Measurements from ENCODE around the gene GABRR2. TPM values are rescaled to one million over a fixed set of nuclear protein-coding genes. Genes with fewer than 3 reads are reported as not detected.

GABRR2 gene
- total and polyA plus RNA-seq, 10 of the 15 experiments (the other 5 are each of a cell fraction or from before 2014, with no cell fraction given) = 0.16 to 0.72 (median 0.32) TPM; not detected in 2

- no TSS peak for BruUV-seq (replicated peaks)
- intact Hi-C loops (cut with micrococcal nuclease; ENCODE audit: unreplicated experiment) (no loop called here), in situ Hi-C loops (cut with MboI) (no loop called here)
- DNase-seq (ENCODE audit: low read depth, low spot score) (no peak), ATAC-seq (no peak), FAIRE-seq (no peak)
- no peaks in the 10 kb centered on the region for H3K9me3 ChIP-seq (replicated peaks; ENCODE audit: control insufficient read depth, insufficient read depth, low read length)
- ChIA-PET SMC1A (ENCODE audit: uncharacterized antibody, unreplicated experiment) (interaction anchor here (0.5 to 1.7 kb wide), 3 partner anchors 19 to 412 kb away, joined by 3 to 4 read pairs (median 3); no protein-coding TSS in a partner anchor), CTCF (interaction anchor here (1.2 to 1.6 kb wide), 2 partner anchors 56 to 81 kb away, joined by 3 to 4 read pairs; no protein-coding TSS in a partner anchor), RAD21 (ENCODE audit: unreplicated experiment) (interaction anchor here (1.1 to 1.6 kb wide), 3 partner anchors 8 to 76 kb away, joined by 3 to 6 read pairs (median 3); no protein-coding TSS in a partner anchor), POLR2A (interaction anchor here (0.8 kb wide), 1 partner anchor 9 kb away, joined by 3 read pairs; no protein-coding TSS in a partner anchor)
- H3K4me2 ChIP-seq (ENCODE audit: control insufficient read depth, insufficient read depth) = no peak overlapping the region
- no peak overlapping the region for H3K9ac ChIP-seq (ENCODE audit: control insufficient read depth, insufficient read depth, low read length)
- WGBS (ENCODE audit: insufficient coverage, insufficient replicate concordance, low lambda C conversion rate, missing lambda C conversion rate) = 73% methylated on average over 11 of the region's 11 CpGs
- H3K79me2 ChIP-seq (ENCODE audit: control insufficient read depth, insufficient read depth, low read length) = no peaks in the 10 kb centered on the region
- H3K27ac ChIP-seq (ENCODE audit: control insufficient read depth, insufficient read depth) = no peak overlapping the region
- no peaks in the 10 kb centered on the region for H3K36me3 ChIP-seq (ENCODE audit: control insufficient read depth in 2 of 2, insufficient read depth in 2 of 2, low read length in 1 of 2)
- no peak overlapping the region for H3K4me3 ChIP-seq
- TF ChIP-seq ELK1 (IDR thresholded peaks at IDR 0.05; ENCODE audit: low read depth, low read length) (no peak), GABPA (IDR thresholded peaks at IDR 0.05; ENCODE audit: low read depth) (no peak)
- no peaks in the 10 kb centered on the region for H4K20me1 ChIP-seq (ENCODE audit: control insufficient read depth, insufficient read depth)
- H3K27me3 ChIP-seq (replicated peaks in 1 of 2; ENCODE audit: control insufficient read depth in 2 of 2, insufficient read depth in 2 of 2, low read length in 1 of 2) = no peaks in the 10 kb centered on the region
- H3K4me1 ChIP-seq (ENCODE audit: control insufficient read depth, insufficient read depth, low read length) = peaks cover 6% of the 10 kb centered on the region
- no peak overlapping the region for H2AFZ ChIP-seq (ENCODE audit: control insufficient read depth, low read depth, low read length)
These were observed 23.8 kb downstream of the GABRR2 start for GRCh38 chr6:89291256-89291819.

DNA sequence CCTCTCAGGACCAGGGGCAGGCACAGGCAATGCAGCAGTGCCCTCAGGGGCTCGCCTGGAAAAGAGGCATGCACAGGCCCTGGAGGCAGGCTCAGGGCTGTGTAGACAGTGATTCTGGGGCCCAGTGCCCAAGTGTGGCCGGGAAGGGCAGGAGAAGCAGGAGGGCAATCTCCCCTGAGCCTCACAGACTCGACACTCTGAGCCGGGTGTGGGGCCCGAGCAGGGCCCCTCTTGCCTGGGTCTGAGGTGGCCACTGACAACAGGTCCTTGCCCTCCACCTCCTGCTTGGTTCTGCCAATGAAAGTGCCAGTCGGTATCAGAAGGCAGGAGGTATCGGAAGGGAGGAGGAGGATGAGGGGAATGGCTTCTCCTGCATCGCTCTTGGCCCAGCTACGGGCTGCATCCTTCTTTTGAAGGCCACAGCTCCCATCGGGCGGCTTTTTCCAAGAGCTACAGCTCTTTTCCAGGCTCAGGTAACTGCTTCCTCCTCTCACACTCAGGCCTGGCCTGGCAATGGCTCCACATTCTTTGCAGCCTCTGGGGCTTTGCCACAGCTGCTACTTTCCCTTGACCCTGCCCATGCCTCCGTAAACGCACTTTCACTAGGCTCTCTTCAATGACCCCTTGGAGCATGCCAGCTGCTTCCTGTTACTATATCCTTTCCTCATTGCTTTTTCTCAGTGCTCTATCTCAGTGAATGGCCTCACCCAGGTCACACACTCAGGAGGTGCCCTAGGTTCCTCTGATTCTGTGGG is 24.5 kb downstream of the GABRR2 start:
- FAIRE-seq = no peak
- CTCF ChIA-PET = interaction anchor here (1.2 to 1.6 kb wide), 2 partner anchors 57 to 82 kb away, joined by 3 to 4 read pairs; no protein-coding TSS in a partner anchor
- no peaks in the 10 kb centered on the region for H3K9me3 ChIP-seq (replicated peaks; ENCODE audit: control insufficient read depth, insufficient read depth, low read length)
- no peaks in the 10 kb centered on the region for H3K27me3 ChIP-seq (replicated peaks in 1 of 2; ENCODE audit: control insufficient read depth in 2 of 2, insufficient read depth in 2 of 2, low read length in 1 of 2)
- POLR2A ChIA-PET = no interaction called here
- peaks cover 6% of the 10 kb centered on the region for H3K4me1 ChIP-seq (ENCODE audit: control insufficient read depth, insufficient read depth, low read length)
- DNase-seq (ENCODE audit: low read depth, low spot score) = no peak
- H3K4me3 ChIP-seq = no peak overlapping the region
- H3K27ac ChIP-seq (ENCODE audit: control insufficient read depth, insufficient read depth) = no peak overlapping the region
- H3K4me2 ChIP-seq (ENCODE audit: control insufficient read depth, insufficient read depth) = no peak overlapping the region
- WGBS (ENCODE audit: insufficient coverage, insufficient replicate concordance, low lambda C conversion rate, missing lambda C conversion rate) = 82% methylated on average over 13 of the region's 13 CpGs
- no peaks in the 10 kb centered on the region for H4K20me1 ChIP-seq (ENCODE audit: control insufficient read depth, insufficient read depth)
- RAD21 ChIA-PET (ENCODE audit: unreplicated experiment) = interaction anchor here (1.1 to 1.6 kb wide), 3 partner anchors 7 to 77 kb away, joined by 3 to 6 read pairs (median 3); no protein-coding TSS in a partner anchor
- intact Hi-C loops (cut with micrococcal nuclease; ENCODE audit: unreplicated experiment) (no loop called here), in situ Hi-C loops (cut with MboI) (no loop called here)
- H3K79me2 ChIP-seq (ENCODE audit: control insufficient read depth, insufficient read depth, low read length) = no peaks in the 10 kb centered on the region
- TF ChIP-seq BHLHE40 (IDR thresholded peaks at IDR 0.05; ENCODE audit: borderline replicate concordance in 1 of 2, low read depth in 2 of 2, low read length in 1 of 2) = no peak
- no peak for TF ChIP-seq NBN (IDR thresholded peaks at IDR 0.05)
- no peak for TF ChIP-seq STAT1 (conservative IDR thresholded peaks at IDR 0.05)
- TF ChIP-seq POLR2AphosphoS5 (IDR thresholded peaks at IDR 0.05; ENCODE audit: low read length) = no peak
- TF ChIP-seq NRF1 (conservative IDR thresholded peaks at IDR 0.05; ENCODE audit: low read depth, low read length) = no peak
- no peak for TF ChIP-seq SMAD1 (IDR thresholded peaks at IDR 0.05; ENCODE audit: low read depth, partially characterized antibody)
- TF ChIP-seq, protein P1, sequence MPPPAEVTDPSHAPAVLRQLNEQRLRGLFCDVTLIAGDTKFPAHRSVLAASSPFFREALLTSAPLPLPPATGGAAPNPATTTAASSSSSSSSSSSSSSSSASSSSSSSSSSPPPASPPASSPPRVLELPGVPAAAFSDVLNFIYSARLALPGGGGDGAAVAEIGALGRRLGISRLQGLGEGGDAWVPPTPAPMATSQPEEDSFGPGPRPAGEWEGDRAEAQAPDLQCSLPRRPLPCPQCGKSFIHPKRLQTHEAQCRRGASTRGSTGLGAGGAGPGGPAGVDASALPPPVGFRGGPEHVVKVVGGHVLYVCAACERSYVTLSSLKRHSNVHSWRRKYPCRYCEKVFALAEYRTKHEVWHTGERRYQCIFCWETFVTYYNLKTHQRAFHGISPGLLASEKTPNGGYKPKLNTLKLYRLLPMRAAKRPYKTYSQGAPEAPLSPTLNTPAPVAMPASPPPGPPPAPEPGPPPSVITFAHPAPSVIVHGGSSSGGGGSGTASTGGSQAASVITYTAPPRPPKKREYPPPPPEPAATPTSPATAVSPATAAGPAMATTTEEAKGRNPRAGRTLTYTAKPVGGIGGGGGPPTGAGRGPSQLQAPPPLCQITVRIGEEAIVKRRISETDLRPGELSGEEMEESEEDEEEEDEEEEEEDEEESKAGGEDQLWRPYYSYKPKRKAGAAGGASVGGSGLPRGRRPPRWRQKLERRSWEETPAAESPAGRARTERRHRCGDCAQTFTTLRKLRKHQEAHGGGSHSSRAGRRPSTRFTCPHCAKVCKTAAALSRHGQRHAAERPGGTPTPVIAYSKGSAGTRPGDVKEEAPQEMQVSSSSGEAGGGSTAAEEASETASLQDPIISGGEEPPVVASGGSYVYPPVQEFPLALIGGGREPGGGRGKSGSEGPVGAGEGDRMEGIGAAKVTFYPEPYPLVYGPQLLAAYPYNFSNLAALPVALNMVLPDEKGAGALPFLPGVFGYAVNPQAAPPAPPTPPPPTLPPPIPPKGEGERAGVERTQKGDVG (CRISPR knock-in tag; IDR thresholded peaks at IDR 0.05) = no peak
- no peak for TF ChIP-seq RUNX3 (IDR thresholded peaks at IDR 0.05; ENCODE audit: low read length)
- TF ChIP-seq EED (IDR thresholded peaks at IDR 0.05; ENCODE audit: low read depth) = no peak
- no peaks in the 10 kb centered on the region for H3K36me3 ChIP-seq (ENCODE audit: control insufficient read depth in 2 of 2, insufficient read depth in 2 of 2, low read length in 1 of 2)
- no TSS peak for BruUV-seq (replicated peaks)
- no peak overlapping the region for H2AFZ ChIP-seq (ENCODE audit: control insufficient read depth, low read depth, low read length)
- ATAC-seq = no peak; the same call in 2 of the 3 replicates
- H3K9ac ChIP-seq (ENCODE audit: control insufficient read depth, insufficient read depth, low read length) = no peak overlapping the region
- SMC1A ChIA-PET (ENCODE audit: uncharacterized antibody, unreplicated experiment) = interaction anchor here (0.8 kb wide), 1 partner anchor 57 kb away, joined by 3 read pairs; no protein-coding TSS in a partner anchor
